Osteoblast (primary cell): ENCODE data around the gene BAIAP2L1. TPM values are rescaled to one million over a fixed set of nuclear protein-coding genes. Genes with fewer than 3 reads are reported as not detected.

Experiments
- DNase-seq: peaks from one replicate; pipeline ENCODE4 v3.0.0; 2011; ENCODE audit warnings: low spot score, mixed read lengths; ENCODE audit not compliant: insufficient read length; ENCODE audit errors: missing footprints
- H2AFZ ChIP-seq: 2 replicates; pipeline ENCODE4 v1.6.0; 2011; ENCODE audit warnings: mild to moderate bottlenecking, low read length
- H3K27ac ChIP-seq: 2 replicates; pipeline ENCODE4 v1.5.1; 2011; ENCODE audit warnings: mild to moderate bottlenecking, low read depth, low read length, moderate library complexity
- H3K27me3 ChIP-seq: 2 replicates; pipeline ENCODE4 v1.6.0; 2012; ENCODE audit warnings: mild to moderate bottlenecking, control low read depth, inconsistent platforms, low read length, moderate library complexity; ENCODE audit not compliant: insufficient read depth
- H3K36me3 ChIP-seq: 2 replicates; pipeline ENCODE4 v1.5.1; 2011; ENCODE audit warnings: mild to moderate bottlenecking, low read length, control low read depth, moderate library complexity; ENCODE audit not compliant: insufficient read depth
- H3K4me1 ChIP-seq: 2 replicates; pipeline ENCODE4 v1.5.1; 2011; ENCODE audit warnings: mild to moderate bottlenecking, low read length, control low read depth, moderate library complexity; ENCODE audit not compliant: insufficient read depth
- H3K4me2 ChIP-seq: 2 replicates; pipeline ENCODE4 v1.6.0; 2011; ENCODE audit warnings: mild to moderate bottlenecking, low read length; ENCODE audit not compliant: insufficient read depth
- H3K4me3 ChIP-seq: fragments of 200-600 bp; sonication (generic); 3 replicates; pipeline ENCODE4 v1.5.1; 2012; ENCODE audit warnings: mild to moderate bottlenecking, low read length, inconsistent platforms; ENCODE audit not compliant: insufficient read depth
- H3K79me2 ChIP-seq: 2 replicates; pipeline ENCODE4 v1.6.0; 2012; ENCODE audit warnings: mild to moderate bottlenecking, low read length, control low read depth, inconsistent platforms; ENCODE audit not compliant: insufficient read depth
- H3K9me3 ChIP-seq: 2 replicates; pipeline ENCODE4 v1.5.1; 2011; ENCODE audit warnings: low read depth, low read length, control low read depth
- H4K20me1 ChIP-seq: 2 replicates; pipeline ENCODE4 v1.6.0; 2012; ENCODE audit warnings: mild to moderate bottlenecking, low read length, control low read depth; ENCODE audit not compliant: insufficient read depth
- CTCF ChIP-seq: IDR thresholded peaks from 2 replicates; pipeline ENCODE4 v1.5.1; 2011; ENCODE audit warnings: mild to moderate bottlenecking, low read depth, low read length, moderate library complexity; ENCODE audit errors: extremely low read depth
- total RNA-seq: library from RNA; depleted of rRNA; stranded (reverse); fragments of >200 nt; gene quantifications from 2 replicates; pipeline ENCODE4 v1.2.3, GENCODE V29; 2012

BAIAP2L1 gene
- total RNA-seq, 1 donor, result 10.5 TPM

GRCh38 chr7:98395951-98396350, 4.9 kb downstream of the BAIAP2L1 start:
- Histone ChIP-seq H3K79me2 (peaks cover 8% of the 10 kb centered on the region), H3K9me3 (no peaks in the 10 kb centered on the region), H4K20me1 (no peaks in the 10 kb centered on the region), H3K4me2 (no peak overlapping the region), H3K27ac (no peak overlapping the region), H3K4me3 (no peak overlapping the region), H3K27me3 (no peaks in the 10 kb centered on the region), H2AFZ (no peak overlapping the region), H3K4me1 (peaks cover 13% of the 10 kb centered on the region), H3K36me3 (no peaks in the 10 kb centered on the region)
- TF ChIP-seq CTCF, result no peak
- DNase-seq, result no peak

GRCh38 chr7:98395481-98395880, 5.4 kb downstream of the BAIAP2L1 start:
- no peak overlapping the region for H2AFZ ChIP-seq
- H3K79me2 ChIP-seq, result peaks cover 8% of the 10 kb centered on the region
- H3K4me2 ChIP-seq, result no peak overlapping the region
- H3K4me1 ChIP-seq, result peaks cover 13% of the 10 kb centered on the region
- H3K27me3 ChIP-seq, result no peaks in the 10 kb centered on the region
- no peak overlapping the region for H3K4me3 ChIP-seq
- no peaks in the 10 kb centered on the region for H3K9me3 ChIP-seq
- no peak overlapping the region for H3K27ac ChIP-seq
- peak; percentile 4 for DNase-seq
- no peak for TF ChIP-seq CTCF
- H3K36me3 ChIP-seq, result no peaks in the 10 kb centered on the region
- H4K20me1 ChIP-seq, result no peaks in the 10 kb centered on the region

GRCh38 chr7:98394377-98394836, 6.5 kb downstream of the BAIAP2L1 start:
- H3K4me1 ChIP-seq, result peaks cover 7% of the 10 kb centered on the region
- peak; percentile 86 for DNase-seq
- no peaks in the 10 kb centered on the region for H3K27me3 ChIP-seq
- no peaks in the 10 kb centered on the region for H3K36me3 ChIP-seq
- H3K27ac ChIP-seq, result no peak overlapping the region
- peaks cover 8% of the 10 kb centered on the region for H3K79me2 ChIP-seq
- no peaks in the 10 kb centered on the region for H4K20me1 ChIP-seq
- H3K4me3 ChIP-seq, result no peak overlapping the region
- TF ChIP-seq CTCF, result no peak
- no peak overlapping the region for H2AFZ ChIP-seq
- no peaks in the 10 kb centered on the region for H3K9me3 ChIP-seq
- no peak overlapping the region for H3K4me2 ChIP-seq

- DNase-seq, result peak; percentile 11
- Histone ChIP-seq H2AFZ (no peak overlapping the region), H3K27me3 (no peaks in the 10 kb centered on the region), H3K9me3 (no peaks in the 10 kb centered on the region), H3K79me2 (no peaks in the 10 kb centered on the region), H3K36me3 (no peaks in the 10 kb centered on the region), H3K27ac (no peak overlapping the region), H3K4me2 (no peak overlapping the region), H3K4me1 (no peaks in the 10 kb centered on the region), H3K4me3 (no peak overlapping the region), H4K20me1 (no peaks in the 10 kb centered on the region)
- no peak for TF ChIP-seq CTCF
Measured at GRCh38 chr7:98387544-98388226, 13.2 kb downstream of the BAIAP2L1 start.
